Inflammatory macrophage treated with lipopolysaccharide for 4 hours (primary cell): ENCODE data around the gene CNPY3.

Experiments
- DNase-seq: peaks from one replicate; pipeline ENCODE4 v3.0.0-alpha.2; 2020

CNPY3 gene

GRCh38 chr6:42984924-42985475 is 55.7 kb downstream of the CNPY3 start:
- DNase-seq = no peak

- no peak for DNase-seq
Observed at GRCh38 chr6:42987533-42988451, 58.5 kb downstream of the CNPY3 start.

GRCh38 chr6:42988486-42989020 is 59.3 kb downstream of the CNPY3 start:
- no peak for DNase-seq
